NCI-H2227 (cell line): ENCODE results near the gene RCAN2.
"Not testable (repeated sequence)": the region's sequence is repeated elsewhere in the genome, so short reads cannot be mapped to it uniquely, and the experiment has no call there.

Experiments
- DNase-seq: peaks from one replicate; lab custom pipeline; 2025; ENCODE audit not compliant: unreplicated experiment; lab: John Stamatoyannopoulos, UW

The RCAN2 gene

GRCh38 chr6:46390153-46390876 is 100.9 kb downstream of the RCAN2 start:
- DNase-seq, result no peak

- DNase-seq, result not testable (repeated sequence)
Measured at GRCh38 chr6:46387728-46388127, 103.5 kb downstream of the RCAN2 start.

DNA sequence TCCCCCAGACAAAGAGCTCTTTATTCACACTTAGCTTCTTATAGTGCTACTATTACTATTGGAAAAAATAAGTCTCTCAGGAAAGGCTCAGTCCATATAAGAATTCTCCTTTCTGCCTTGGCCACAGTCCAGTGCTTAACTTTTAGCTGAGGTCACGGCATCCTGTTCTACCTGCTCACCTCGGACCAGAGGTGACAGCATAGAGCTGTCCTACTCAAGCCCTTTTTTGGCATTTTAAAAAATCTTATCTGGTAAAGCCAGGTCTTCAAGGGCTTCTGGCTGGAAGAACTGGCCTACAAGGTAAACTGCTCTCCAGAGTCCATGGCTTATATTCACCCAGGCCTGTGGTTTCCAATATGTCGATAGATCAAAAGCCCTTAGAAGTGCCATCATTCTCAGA is 109.7 kb downstream of the RCAN2 start:
- no peak for DNase-seq

DNA sequence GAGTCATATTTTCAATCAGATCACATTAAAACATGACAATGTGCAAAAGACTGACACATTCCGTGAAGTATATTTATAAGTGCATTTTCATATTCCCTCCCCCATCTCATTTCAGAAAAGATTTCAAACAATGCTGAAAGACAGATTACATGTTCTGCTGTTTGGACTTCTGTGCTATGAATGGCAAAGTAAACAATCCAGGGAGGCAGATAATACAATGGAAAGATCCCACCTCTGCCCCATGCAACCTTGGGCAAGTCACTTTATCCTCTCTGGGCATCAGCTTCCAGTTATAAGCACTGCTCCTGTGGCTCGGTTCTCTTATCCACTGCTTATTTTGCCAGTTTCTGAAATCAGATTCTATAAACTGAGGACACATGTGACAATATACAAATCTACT is 110.2 kb downstream of the RCAN2 start:
- DNase-seq, result no peak

GRCh38 chr6:46380152-46380807 is 111.0 kb downstream of the RCAN2 start:
- peak; percentile 15 for DNase-seq

GRCh38 chr6:46378882-46379416 is 112.3 kb downstream of the RCAN2 start:
- no peak for DNase-seq

DNA sequence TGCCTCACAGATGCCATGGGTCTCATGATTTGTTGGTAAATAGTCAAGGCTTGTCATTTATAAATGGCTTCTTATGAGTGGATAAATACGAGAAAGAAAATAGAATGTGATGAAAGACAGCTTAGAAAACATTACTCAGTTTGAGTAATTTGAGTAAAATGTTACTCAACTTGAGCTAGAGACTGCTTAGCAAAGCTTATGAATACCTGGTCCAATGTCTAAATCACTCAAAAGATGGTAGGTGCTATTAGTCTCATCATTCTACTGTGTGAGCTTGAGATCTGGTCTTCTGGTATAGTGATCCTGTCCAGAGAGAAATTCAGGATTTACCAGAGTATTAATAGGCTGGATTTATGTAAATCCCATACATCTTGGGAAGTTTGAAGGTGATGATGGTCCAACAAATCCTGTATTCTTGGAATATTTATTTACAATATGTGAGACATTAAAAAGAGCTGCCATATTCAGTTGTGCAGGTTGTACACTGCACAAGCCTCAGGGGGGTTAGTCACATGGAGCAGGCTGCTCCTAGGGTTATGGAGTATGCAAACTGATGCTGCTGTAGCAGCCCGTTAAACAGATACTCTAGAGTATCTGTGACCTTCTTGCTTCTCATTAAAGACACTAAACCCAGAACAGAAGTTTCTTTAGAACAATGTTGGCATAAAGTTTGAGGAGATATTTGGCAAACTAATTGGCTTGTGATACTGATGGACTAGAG is 112.9 kb downstream of the RCAN2 start:
- DNase-seq, result no peak

DNA sequence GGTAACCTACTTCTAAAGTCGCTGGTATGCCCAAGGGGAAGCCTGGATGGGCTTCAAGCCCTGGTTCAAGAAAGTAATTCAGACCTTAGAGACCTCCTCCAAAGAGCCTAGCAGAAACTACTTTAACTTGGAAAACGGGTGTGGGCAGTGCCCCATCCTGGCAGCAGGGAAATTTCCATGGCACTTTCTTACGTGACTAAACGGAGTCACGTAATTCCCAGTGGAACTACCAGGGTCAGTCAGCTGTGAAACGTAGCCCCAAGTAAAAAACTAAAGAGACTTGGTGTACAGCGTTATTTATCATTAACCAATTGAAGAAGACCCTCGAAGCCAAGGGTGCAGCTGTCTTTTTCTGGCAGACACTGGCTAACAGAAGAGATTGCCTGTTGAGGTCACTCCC is 114.0 kb downstream of the RCAN2 start:
- DNase-seq, result no peak

GRCh38 chr6:46376562-46377061 is 114.6 kb downstream of the RCAN2 start:
- no peak for DNase-seq

- no peak for DNase-seq
Measured at GRCh38 chr6:46370622-46371021, 120.6 kb downstream of the RCAN2 start.

GRCh38 chr6:46368169-46368536 is 123.1 kb downstream of the RCAN2 start:
- DNase-seq, result peak; percentile 69

DNA sequence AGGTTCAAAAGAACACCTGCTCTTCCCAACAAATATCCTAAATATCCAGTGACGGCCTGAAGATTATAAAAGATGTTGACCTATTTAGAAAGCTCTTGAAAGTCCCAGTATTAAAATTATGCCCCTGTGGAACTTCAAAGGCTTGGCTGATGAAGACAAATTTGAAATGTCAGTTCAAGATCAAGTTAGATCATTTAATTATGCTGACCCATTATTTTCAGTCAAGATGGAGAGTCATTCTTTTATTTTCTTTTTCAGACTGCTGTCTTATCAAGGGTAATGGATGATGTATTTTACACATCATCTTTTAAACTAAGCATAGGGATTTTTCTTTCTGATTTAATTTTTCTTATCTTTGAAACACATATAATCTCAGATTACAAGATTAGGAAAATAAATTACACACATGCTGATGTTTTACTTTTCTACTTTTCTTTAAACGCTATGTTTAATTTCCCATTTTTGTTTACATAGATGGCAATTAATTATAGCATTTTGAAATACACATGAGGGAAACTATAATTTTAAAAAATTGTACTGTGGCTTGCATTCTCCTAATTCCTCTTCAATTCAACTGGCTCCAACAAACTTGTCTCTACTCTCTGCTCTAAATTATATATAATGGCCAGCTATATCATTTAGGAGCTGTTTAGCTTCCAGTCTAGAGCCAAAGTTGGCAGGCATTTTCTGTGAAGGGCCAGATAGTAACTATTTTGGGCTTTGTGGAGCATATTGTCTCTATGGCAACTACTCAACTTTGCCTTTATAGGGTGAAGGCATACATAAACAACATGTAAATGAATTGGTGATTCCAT is 123.7 kb downstream of the RCAN2 start:
- DNase-seq, result peak; percentile 83

GRCh38 chr6:46366190-46366900 is 124.9 kb downstream of the RCAN2 start:
- DNase-seq, result no peak

DNA sequence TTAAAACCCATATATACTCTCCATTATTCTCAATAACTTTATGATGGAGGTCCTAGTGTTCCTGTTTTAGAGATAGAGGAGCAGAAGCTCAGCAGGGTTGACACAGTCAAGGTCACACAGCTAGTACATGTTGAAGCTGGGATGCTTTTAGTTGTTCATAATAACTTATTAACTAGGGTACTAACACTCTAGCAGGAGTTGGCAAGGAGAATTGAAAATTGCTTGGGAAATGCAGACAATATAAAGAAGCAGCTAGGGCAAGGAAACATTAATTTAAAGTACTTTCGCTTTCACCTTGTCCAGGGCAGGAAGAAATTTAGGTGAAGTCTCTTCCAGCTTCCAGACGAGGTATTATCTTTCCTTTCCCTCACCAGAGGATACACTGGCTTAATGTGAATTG is 133.7 kb downstream of the RCAN2 start:
- no peak for DNase-seq

DNA sequence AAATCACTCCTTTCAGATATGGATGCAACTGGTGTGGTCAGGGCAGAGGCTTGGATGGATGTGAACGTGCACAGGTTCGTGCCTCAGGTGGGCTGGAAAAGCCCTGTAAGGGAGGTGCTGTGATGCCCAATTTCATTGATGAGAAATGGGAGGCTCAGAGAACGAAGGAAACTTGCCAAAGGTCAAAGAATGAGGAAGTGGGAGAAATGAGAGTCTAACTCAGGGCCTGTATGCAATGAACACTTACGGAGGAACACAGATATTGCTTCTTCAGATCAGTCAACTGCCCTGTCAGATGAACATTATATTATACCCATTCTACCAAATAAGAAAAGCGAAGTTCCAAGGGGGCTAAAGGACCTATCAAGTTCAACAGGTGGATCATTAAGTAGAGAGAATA is 134.7 kb downstream of the RCAN2 start:
- no peak for DNase-seq

DNA sequence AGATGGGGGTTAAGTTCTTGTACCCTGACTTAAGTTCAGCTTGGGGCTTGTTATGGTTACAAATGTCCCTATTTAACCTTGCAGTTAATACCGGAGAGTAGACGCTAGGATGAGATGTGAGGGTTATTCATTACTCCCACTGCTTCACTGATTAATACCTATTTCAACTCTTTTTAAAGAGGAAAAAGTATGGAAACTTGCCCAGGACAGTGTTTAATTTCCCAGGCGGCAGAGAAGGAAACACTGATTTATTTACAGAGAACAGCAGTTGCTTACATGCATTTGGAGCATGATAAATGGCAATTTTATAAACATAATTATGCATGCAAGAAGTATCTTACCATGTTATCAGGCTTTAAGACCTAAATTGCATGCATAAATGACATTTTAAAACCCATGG is 137.7 kb downstream of the RCAN2 start:
- DNase-seq, result no peak

DNA sequence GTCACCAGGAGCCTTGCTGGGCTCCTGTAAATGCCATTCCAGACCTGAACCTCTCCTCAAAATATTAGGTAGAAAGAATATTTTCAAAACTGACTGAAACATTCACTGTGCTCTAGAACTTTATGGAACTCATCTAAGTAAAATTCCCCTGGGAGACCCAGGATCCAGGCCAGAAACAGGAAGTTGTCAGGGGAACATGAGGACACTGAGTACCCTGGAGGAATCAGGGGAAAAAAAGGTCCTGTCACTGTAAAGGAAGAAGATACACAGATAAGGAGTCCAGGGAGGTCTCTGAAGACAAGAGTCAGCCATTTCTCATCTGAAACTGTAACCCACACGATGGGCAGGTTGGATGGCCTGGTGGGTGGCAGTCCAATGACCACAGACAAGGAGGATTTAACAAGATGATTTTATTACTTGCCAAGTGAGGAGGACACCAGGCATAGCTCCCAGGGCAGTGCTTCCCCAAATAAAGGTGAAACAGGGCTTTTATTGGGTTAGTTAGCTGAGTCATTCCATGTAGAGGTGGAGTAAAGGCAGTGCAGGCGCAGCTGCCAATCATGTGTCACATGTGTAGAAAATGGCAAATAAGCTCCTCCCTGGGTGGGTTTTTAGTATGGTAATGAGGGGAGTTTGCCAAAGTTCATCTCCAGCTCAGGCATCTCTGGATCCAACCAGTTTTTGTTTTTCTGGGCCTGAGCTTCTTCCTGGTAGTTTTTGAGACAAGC is 138.5 kb downstream of the RCAN2 start:
- DNase-seq, result no peak

DNA sequence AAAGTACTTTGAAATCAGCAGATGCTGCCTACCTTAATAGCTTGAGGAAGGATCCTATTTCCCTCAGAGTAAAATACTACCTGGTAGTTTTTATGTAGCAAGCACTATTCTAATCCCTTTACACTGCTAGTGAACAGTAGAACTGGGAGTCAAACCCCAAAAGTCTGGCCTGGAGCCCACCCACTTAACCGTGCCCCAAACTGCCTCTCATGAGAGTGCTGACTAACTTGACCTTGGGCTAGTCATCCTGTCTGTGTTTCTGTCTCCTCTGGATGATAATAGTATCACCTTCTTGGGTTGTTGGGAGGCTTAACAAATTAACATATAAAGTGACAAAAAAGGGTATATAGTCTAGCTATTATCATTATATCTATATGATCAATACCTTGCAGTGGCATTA is 140.5 kb downstream of the RCAN2 start:
- no peak for DNase-seq

DNA sequence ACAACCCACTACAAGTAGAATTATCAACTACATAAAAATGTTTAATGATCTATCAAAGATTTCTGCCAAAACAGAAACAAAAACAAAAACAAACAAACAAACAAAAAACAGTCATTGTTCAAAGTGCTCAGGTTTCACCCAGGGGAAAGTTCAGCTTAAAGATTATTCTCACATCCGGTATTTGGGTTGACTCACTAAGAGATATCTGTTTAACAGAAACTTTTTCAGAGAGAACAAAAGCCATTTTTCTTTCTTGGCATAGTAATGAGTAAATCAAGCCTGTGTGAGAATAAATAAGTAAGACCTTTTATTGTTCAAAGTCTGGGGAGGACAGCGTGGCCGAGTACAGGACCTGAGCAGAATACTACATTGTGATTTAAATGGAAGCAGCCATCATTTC is 143.6 kb downstream of the RCAN2 start:
- DNase-seq, result no peak

GRCh38 chr6:46340246-46340645 is 151.0 kb downstream of the RCAN2 start:
- DNase-seq, result no peak
